ENCODE measurements around the gene LYRM4. TPM values are rescaled to one million over a fixed set of nuclear protein-coding genes. Genes with fewer than 3 reads are reported as not detected.

The LYRM4 gene
- total and polyA plus RNA-seq, 9 of the 15 experiments (the other 6 are each of a cell fraction or from before 2014, with no cell fraction given) = 24.2 to 69.4 (median 41.8) TPM

DNA sequence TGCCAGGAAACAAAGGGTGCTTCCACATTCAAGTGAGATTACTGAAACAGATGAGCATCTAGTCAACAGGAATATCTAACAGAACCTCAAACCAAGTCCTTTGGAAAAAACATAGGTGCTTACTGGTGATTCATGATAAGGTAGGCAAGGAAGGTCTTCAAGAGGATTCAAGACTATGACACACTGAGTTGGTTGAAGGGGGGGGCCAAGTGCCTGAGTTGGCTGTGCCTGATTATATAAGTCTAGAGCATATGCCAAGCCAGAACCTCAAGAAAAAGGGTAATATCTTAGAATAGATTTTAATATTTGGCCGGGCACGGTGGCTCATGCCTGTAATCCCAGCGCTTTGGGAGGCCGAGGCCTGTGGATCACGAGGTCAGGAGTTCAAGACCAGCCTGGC lies 63.7 kb downstream of the LYRM4 start (continued):
- TF ChIP-seq TBP (optimal IDR thresholded peaks at IDR 0.05; ENCODE audit: low read depth, low read length) = no peak
- TF ChIP-seq ARHGAP35 (IDR thresholded peaks at IDR 0.05; ENCODE audit: partially characterized antibody) = no peak
- TF ChIP-seq CXXC5 (CRISPR knock-in tag; IDR thresholded peaks at IDR 0.05) = no peak
- no peak for TF ChIP-seq ZBTB7A (IDR thresholded peaks at IDR 0.05; ENCODE audit: borderline replicate concordance, control insufficient read depth, low read depth, low read length)
- no peak for TF ChIP-seq ZNF764 (CRISPR knock-in tag; IDR thresholded peaks at IDR 0.05; ENCODE audit: low read depth)
- TF ChIP-seq NEUROD1 (IDR thresholded peaks at IDR 0.05; ENCODE audit: borderline replicate concordance, low read depth, low read length, partially characterized antibody) = no peak
- TF ChIP-seq THRAP3 (IDR thresholded peaks at IDR 0.05; ENCODE audit: borderline replicate concordance) = no peak
- TF ChIP-seq TEAD4 (IDR thresholded peaks at IDR 0.05; ENCODE audit: low read length) = no peak
- TF ChIP-seq TEAD4 (CRISPR knock-in tag; IDR thresholded peaks at IDR 0.05; ENCODE audit: borderline replicate concordance) = no peak
- TF ChIP-seq, protein P1, sequence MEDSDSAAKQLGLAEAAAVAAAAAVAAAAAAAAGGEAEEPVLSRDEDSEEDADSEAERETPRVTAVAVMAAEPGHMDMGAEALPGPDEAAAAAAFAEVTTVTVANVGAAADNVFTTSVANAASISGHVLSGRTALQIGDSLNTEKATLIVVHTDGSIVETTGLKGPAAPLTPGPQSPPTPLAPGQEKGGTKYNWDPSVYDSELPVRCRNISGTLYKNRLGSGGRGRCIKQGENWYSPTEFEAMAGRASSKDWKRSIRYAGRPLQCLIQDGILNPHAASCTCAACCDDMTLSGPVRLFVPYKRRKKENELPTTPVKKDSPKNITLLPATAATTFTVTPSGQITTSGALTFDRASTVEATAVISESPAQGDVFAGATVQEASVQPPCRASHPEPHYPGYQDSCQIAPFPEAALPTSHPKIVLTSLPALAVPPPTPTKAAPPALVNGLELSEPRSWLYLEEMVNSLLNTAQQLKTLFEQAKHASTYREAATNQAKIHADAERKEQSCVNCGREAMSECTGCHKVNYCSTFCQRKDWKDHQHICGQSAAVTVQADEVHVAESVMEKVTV (CRISPR knock-in tag; IDR thresholded peaks at IDR 0.05) = no peak

DNA sequence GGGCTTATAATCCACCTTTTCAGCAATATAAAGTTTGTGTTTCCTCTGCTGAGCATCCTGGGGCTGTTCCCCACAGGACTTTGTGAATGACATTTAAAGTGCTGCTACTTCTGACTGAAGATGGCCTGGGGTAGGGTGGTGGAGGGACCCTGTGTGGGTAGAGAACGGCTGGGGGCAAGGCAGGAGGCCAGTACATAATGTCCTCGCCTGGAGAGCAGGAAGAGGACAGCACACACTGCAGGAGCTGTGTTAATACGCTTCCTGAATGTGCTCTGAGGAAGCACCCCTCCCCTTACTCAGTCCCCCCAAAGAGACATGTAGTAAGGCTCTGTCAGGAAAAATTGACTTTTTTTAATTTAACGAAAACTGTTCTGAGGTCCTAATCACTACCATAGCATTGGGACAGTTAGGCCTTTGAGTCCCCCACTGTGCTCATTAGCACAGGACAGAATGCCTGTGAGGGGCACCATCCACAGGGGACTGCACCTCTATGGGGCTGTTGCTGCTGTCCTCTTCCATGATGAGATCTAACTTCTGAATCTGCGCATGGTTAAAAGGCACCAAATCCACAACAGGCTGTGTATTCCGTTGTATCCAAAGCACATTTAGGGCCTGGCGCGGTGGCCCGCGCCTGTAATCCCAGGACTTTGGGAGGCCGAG lies 68.5 kb downstream of the LYRM4 start:
- intact Hi-C loops (cut with micrococcal nuclease) = no loop called here
- Histone ChIP-seq H3K4me2 (ENCODE audit: insufficient read depth, low read length) (no peak overlapping the region), H3K9me3 (replicated peaks; ENCODE audit: control insufficient read depth, insufficient read depth, low read depth, low read length) (no peaks in the 10 kb centered on the region; the same call in 1 of the 2 replicates), H3K27ac (ENCODE audit: extremely low read depth, low read depth, low read length) (no peak overlapping the region), H4K20me1 (replicated peaks; ENCODE audit: control insufficient read depth, insufficient read depth, low read length) (no peaks in the 10 kb centered on the region), H3K36me3 (ENCODE audit: control insufficient read depth, insufficient read depth, low read length) (no peaks in the 10 kb centered on the region; the same call in 2 of the 3 replicates), H3K79me2 (ENCODE audit: control insufficient read depth, insufficient read depth, low read length) (no peaks in the 10 kb centered on the region), H3K9ac (ENCODE audit: insufficient read depth in 1 of 2, low read depth in 2 of 2, low read length in 2 of 2) (no peak overlapping the region), H3K4me3 (no peak overlapping the region), H3K4me1 (replicated peaks in 1 of 2; ENCODE audit: control insufficient read depth in 2 of 2, insufficient read depth in 2 of 2, low read length in 2 of 2) (no peaks in the 10 kb centered on the region), H3K27me3 (ENCODE audit: control insufficient read depth in 2 of 2, insufficient read depth in 2 of 2, low read length in 2 of 2) (no peaks in the 10 kb centered on the region), H3K9me1 (ENCODE audit: control insufficient read depth, insufficient read depth, low read length) (no peaks in the 10 kb centered on the region), H2AFZ (ENCODE audit: low read depth, low read length) (no peak overlapping the region)
- 87% methylated on average over 11 of the region's 11 CpGs for WGBS (ENCODE audit: insufficient coverage, low coverage, missing lambda C conversion rate)
- no peak for DNase-seq (ENCODE audit: extremely low read depth in 1 of 4, low spot score in 3 of 4)
- ATAC-seq = no peak
- no peak for FAIRE-seq
- ChIA-PET CTCF (ENCODE audit: low intra/inter-chr PET ratio) (no interaction called here), POLR2A (no interaction called here)
- in situ Hi-C loops (cut with MboI) = no loop called here
- no TSS peak for BruUV-seq (replicated peaks)
- TF ChIP-seq, protein P2, sequence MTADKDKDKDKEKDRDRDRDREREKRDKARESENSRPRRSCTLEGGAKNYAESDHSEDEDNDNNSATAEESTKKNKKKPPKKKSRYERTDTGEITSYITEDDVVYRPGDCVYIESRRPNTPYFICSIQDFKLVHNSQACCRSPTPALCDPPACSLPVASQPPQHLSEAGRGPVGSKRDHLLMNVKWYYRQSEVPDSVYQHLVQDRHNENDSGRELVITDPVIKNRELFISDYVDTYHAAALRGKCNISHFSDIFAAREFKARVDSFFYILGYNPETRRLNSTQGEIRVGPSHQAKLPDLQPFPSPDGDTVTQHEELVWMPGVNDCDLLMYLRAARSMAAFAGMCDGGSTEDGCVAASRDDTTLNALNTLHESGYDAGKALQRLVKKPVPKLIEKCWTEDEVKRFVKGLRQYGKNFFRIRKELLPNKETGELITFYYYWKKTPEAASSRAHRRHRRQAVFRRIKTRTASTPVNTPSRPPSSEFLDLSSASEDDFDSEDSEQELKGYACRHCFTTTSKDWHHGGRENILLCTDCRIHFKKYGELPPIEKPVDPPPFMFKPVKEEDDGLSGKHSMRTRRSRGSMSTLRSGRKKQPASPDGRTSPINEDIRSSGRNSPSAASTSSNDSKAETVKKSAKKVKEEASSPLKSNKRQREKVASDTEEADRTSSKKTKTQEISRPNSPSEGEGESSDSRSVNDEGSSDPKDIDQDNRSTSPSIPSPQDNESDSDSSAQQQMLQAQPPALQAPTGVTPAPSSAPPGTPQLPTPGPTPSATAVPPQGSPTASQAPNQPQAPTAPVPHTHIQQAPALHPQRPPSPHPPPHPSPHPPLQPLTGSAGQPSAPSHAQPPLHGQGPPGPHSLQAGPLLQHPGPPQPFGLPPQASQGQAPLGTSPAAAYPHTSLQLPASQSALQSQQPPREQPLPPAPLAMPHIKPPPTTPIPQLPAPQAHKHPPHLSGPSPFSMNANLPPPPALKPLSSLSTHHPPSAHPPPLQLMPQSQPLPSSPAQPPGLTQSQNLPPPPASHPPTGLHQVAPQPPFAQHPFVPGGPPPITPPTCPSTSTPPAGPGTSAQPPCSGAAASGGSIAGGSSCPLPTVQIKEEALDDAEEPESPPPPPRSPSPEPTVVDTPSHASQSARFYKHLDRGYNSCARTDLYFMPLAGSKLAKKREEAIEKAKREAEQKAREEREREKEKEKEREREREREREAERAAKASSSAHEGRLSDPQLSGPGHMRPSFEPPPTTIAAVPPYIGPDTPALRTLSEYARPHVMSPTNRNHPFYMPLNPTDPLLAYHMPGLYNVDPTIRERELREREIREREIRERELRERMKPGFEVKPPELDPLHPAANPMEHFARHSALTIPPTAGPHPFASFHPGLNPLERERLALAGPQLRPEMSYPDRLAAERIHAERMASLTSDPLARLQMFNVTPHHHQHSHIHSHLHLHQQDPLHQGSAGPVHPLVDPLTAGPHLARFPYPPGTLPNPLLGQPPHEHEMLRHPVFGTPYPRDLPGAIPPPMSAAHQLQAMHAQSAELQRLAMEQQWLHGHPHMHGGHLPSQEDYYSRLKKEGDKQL (CRISPR knock-in tag; IDR thresholded peaks at IDR 0.05; ENCODE audit: borderline replicate concordance) = no peak
- no peak for TF ChIP-seq THRAP3 (IDR thresholded peaks at IDR 0.05; ENCODE audit: borderline replicate concordance)
- TF ChIP-seq BMI1 (IDR thresholded peaks at IDR 0.05; ENCODE audit: low read length) = no peak
- TF ChIP-seq HMG20A (CRISPR knock-in tag; conservative IDR thresholded peaks at IDR 0.05) = no peak

All from K562 (cell line).